LoVo (cell line): Measurements from ENCODE around the gene CRELD1.

Experiments
- DNase-seq: peaks from one replicate; pipeline ENCODE4 v3.0.0-alpha.2; 2016; ENCODE audit warnings: low spot score

The CRELD1 gene

GRCh38 chr3:9957214-9957613, 23.6 kb downstream of the CRELD1 start:
- no peak for DNase-seq

- DNase-seq, result no peak
Measured at GRCh38 chr3:9965200-9965875, 31.7 kb downstream of the CRELD1 start.

GRCh38 chr3:9966841-9967240, 33.2 kb downstream of the CRELD1 start:
- no peak for DNase-seq

GRCh38 chr3:9969632-9970019, 36.0 kb downstream of the CRELD1 start:
- no peak for DNase-seq

GRCh38 chr3:9970020-9970652, 36.5 kb downstream of the CRELD1 start:
- DNase-seq, result no peak

- peak; percentile 90 for DNase-seq
Measured at GRCh38 chr3:9976721-9977709, 43.4 kb downstream of the CRELD1 start.

GRCh38 chr3:9978710-9979305, 45.2 kb downstream of the CRELD1 start:
- no peak for DNase-seq

GRCh38 chr3:9980251-9980650, 46.6 kb downstream of the CRELD1 start:
- DNase-seq, result no peak

- no peak for DNase-seq
Measured at GRCh38 chr3:9986230-9986725, 52.6 kb downstream of the CRELD1 start.

- DNase-seq, result no peak
Measured at GRCh38 chr3:9994086-9994844, 60.6 kb downstream of the CRELD1 start.
